Cardiac septum (tissue), 1 donor: Measurements from ENCODE around the gene PROCR. TPM values are rescaled to one million over a fixed set of nuclear protein-coding genes. Genes with fewer than 3 reads are reported as not detected.
"Not testable (repeated sequence)": the region's sequence is repeated elsewhere in the genome, so short reads cannot be mapped to it uniquely, and the experiment has no call there.

Experiments
- DNase-seq: peaks from one replicate; pipeline ENCODE4 v3.0.0-alpha.2; 2020; ENCODE audit warnings: low spot score
- intact Hi-C: fragments of 100-400 bp; cut with DNase I; formaldehyde crosslinking; loops from one replicate; pipeline ENCODE4 v1.14.0; 2022
- total RNA-seq: library from RNA; stranded (reverse); fragmentation: NEBNext Ultra II Directional; extraction: Animal tissue kit (Norgen Biotek cat#: 25700); gene quantifications from one replicate; pipeline ENCODE4 v1.2.1, GENCODE V29; 2021
- donor health status: DM: no; HTN: no; CAD: no.

The PROCR gene
- total RNA-seq, 1 donor from 2014 or later, result 5.4 TPM

GRCh38 chr20:35160341-35160740, 11.5 kb upstream of the PROCR start:
- DNase-seq, intact Hi-C loops: not testable (repeated sequence)

- intact Hi-C loops, DNase-seq: not testable (repeated sequence)
Observed at GRCh38 chr20:35164531-35164930, 7.3 kb upstream of the PROCR start.

DNA sequence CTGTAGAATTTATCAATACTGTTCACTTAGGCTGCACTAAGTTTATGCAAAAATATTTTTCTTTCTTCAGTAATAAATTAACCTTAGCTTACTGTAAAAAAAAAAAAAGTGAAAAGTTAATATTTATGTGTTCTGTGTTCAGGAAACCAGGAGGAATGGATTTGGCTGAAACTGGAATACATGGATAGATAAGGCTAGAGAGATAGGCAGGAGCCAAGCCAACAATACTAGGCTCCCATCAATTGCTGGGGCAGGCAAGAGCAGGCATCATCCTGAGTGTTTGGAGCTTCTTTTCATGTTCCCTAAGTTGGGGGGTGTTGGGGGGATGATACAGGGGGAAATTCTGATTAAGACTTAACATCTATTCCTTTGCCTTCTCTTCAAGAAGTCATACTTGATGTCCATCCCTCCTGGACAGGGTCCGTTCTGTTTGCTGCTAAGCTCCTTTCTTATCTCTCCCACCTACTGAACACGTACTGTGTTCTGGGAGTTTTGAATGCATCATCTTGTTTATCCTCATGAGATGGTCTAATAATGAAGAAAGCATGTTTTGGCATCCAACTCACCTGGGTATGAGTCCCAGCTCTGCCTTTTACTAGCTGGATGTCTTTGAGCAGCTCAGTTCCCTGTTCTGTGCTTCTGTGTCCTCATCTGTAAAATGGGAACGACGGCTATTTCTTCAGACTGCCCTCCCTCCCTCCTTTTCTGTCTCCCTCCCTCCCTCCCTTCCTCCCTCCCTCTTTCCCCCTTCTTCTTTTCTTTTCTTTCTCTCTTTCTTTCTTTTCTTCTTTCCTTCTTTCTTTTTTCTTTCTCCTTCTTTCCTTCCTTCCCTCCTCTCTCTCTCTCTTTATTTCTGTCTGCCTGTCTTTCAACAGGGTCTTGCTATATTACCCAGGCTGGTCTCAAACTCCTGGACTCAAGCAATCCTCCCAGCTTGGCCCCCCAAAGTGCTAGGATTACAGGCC, 6.4 kb upstream of the PROCR start:
- intact Hi-C loops, result no loop called here
- DNase-seq, result no peak

GRCh38 chr20:35166242-35166830, 5.5 kb upstream of the PROCR start:
- intact Hi-C loops, result no loop called here
- DNase-seq, result no peak

DNA sequence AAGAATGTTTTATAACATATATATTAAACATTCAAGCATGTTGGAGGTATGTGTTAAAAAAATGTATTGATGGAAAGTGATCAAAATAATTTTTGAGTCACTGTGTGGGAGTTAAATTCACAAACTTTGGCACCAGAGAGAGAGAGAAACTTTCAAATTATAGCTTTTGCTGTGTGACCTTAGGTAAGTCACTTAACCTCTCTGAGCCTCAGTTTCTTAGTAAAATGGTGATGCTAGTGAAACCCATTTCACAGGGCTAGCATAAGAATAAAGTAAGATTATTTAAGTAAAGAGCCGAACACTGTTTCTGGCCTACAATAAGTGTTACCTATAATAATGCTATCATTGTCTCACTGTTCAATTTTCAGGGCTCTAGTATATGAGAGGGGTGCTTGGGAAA, 4.1 kb upstream of the PROCR start:
- intact Hi-C loops, result no loop called here

DNA sequence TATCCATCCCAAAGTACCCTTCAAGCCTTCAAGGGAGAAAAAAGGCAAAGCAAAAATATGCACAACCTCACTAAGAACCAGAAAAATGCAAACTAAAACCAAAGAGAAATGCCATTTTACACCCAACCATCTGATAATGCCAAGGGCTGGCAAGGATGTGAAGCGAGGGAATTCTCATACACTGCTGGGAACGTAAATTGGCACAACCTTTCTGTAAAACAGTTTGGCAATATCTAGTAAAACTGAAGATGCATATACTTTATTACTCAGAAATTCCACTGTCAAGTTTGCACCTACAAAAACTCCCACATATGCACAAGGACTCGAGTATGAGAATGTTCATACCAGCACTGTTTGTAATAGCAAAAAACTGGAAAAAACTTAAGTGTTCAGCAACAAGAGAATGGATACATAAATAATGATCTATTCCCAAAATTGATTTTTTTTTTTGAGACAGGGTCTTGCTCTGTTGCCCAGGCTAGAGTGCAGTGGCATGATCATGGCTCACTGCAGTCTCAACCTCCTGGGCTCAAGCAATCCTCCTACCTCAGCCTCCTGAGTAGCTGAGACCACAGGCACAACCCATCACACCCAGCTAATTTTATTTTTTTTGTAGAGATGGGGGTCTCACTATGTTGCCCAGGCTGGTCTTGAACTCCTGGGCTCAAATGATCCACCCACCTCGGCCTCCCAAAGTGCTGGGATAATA, 3.0 kb upstream of the PROCR start:
- DNase-seq, intact Hi-C loops: not testable (repeated sequence)

More for the DNA sequence above, 4.1 kb upstream of the PROCR start:
- DNase-seq, result no peak

GRCh38 chr20:35171438-35171752, 477 bp upstream of the PROCR start:
- DNase-seq, result no peak
- intact Hi-C loops, result no loop called here

DNA sequence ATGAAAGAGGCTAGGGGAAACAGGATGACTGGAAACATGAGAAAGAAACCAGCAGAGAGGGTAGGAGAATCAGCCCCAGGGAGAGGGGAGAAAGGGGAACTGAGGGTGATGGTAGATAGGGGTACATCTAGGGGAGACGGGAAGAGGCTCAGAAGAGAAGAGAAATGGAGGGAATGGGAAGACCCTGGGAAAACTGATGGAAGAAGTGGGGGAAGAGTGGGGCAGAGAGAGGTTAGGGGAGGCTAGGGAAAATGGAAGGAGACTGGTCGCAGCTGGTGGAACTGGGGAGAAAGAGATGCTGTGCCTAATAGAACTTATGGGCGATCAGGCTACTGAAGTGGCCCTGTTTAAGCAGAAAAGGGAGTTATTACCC, 548 bp downstream of the PROCR start:
- intact Hi-C loops, result no loop called here
- DNase-seq, result no peak

GRCh38 chr20:35173576-35174192, 1.8 kb downstream of the PROCR start:
- no peak for DNase-seq
- intact Hi-C loops, result no loop called here

DNA sequence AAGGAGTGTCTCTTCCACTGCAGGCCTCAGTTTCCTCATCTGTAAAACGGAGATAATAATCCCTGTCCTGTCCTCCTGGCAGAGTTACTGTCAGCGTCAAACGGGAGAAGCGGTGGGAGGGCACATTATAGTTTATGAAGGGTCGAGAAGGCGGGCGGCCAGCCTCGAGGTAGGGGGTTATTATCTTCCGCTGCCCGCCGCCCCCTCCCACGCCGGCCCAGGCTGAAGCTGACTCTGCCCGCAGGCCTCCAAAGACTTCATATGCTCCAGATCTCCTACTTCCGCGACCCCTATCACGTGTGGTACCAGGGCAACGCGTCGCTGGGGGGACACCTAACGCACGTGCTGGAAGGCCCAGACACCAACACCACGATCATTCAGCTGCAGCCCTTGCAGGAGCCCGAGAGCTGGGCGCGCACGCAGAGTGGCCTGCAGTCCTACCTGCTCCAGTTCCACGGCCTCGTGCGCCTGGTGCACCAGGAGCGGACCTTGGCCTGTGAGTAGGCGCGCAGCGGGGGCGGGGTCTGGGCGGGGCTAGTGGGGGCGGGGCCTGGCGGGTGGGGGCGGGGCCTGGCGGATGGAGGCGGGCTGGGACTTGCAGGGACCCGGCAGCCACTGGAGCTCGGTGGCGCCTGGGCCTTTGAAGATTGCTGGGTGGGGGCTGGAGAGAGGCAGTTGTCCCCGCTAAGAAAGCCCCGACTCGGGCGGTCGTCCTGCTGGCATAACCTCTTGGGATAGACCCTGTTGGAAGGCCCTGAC, 2.8 kb downstream of the PROCR start:
- intact Hi-C loops, result no loop called here
- DNase-seq, result no peak

GRCh38 chr20:35176132-35176531, 4.3 kb downstream of the PROCR start:
- no peak for DNase-seq
- intact Hi-C loops, result no loop called here

GRCh38 chr20:35179292-35180212, 7.7 kb downstream of the PROCR start:
- intact Hi-C loops, result no loop called here
- no peak for DNase-seq

- intact Hi-C loops, result no loop called here
Observed at GRCh38 chr20:35180266-35180665, 8.4 kb downstream of the PROCR start.

DNA sequence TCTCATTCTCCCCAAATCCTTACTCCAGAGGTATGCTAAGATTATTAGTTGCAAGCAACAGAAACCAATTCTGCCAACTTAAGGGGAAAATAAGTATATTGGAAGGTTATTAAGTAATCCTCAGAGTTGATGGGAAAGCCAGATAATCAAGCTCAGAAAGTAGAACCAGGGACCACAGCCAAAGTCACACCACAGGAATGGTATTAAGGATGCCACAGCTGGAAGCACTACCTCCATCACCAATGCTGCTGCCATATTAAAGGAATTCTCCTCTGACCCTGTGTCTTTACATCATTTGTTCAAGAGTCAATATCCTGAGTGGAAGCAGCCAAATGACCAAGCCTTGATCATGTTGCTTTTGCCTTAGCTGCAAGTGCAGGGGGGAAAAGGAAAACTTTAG, 9.9 kb downstream of the PROCR start:
- intact Hi-C loops, result no loop called here
- no peak for DNase-seq

More at GRCh38 chr20:35180266-35180665, 8.4 kb downstream of the PROCR start:
- DNase-seq, result no peak

- DNase-seq, intact Hi-C loops: not testable (repeated sequence)
Observed at GRCh38 chr20:35186691-35187289, 14.9 kb downstream of the PROCR start.

DNA sequence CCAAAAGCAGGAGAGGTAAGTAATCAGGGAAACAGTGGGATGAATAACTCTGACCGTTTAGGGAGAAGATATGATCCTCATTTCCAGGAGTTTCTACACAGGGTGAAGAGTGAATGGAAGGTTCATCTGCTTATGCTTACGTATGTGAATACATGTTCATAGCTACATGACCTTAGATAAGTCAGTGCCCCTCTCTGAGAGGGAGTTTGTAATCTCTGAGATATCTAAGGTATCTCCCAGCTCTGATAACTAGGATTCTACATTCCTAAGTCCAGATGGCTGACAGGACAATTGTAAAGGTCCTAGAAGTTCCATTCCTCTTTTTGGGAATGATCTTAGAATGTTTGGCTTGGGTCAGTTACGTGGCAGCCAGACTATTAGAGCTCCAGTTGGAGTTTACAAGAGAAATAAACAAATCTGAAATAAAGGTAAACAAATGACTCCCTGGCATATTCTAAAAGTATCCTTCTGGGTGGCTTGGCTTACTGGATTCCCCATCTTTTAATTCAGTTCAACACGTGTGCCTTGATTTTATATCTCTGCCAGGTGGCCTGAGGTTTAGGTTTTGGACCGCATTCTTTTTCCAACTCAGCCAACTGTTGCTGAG, 15.8 kb downstream of the PROCR start:
- no peak for DNase-seq
- intact Hi-C loops, result no loop called here

- intact Hi-C loops, result not testable (repeated sequence)
Observed at GRCh38 chr20:35189223-35189622, 17.4 kb downstream of the PROCR start.

GRCh38 chr20:35190556-35190955, 18.7 kb downstream of the PROCR start:
- intact Hi-C loops, result no loop called here

More at GRCh38 chr20:35189223-35189622, 17.4 kb downstream of the PROCR start:
- DNase-seq, result not testable (repeated sequence)

More at GRCh38 chr20:35190556-35190955, 18.7 kb downstream of the PROCR start:
- DNase-seq, result no peak
